Jurkat, Clone E6-1 (cell line): ENCODE data around the gene PDLIM5.
"Not testable (repeated sequence)": the region's sequence is repeated elsewhere in the genome, so short reads cannot be mapped to it uniquely, and the experiment has no call there.

Source experiments
- DNase-seq: peaks from one replicate; pipeline ENCODE4 v3.0.0-alpha.2; 2011; ENCODE audit warnings: low read depth, low spot score
- H3K4me3 ChIP-seq: 2 replicates; pipeline ENCODE4 v1.5.1; 2011; ENCODE audit warnings: mild to moderate bottlenecking, low read length, control low read depth, moderate library complexity

PDLIM5 gene

GRCh38 chr4:94455081-94455480 is 3.3 kb downstream of the PDLIM5 start:
- H3K4me3 ChIP-seq = no peak overlapping the region
- DNase-seq = no peak

- DNase-seq = no peak
- H3K4me3 ChIP-seq = no peak overlapping the region
Measured at GRCh38 chr4:94457692-94458106, 6.0 kb downstream of the PDLIM5 start.

- H3K4me3 ChIP-seq = no peak overlapping the region
Measured at GRCh38 chr4:94458682-94459081, 6.9 kb downstream of the PDLIM5 start.

GRCh38 chr4:94459462-94460161 is 7.9 kb downstream of the PDLIM5 start:
- no peak for DNase-seq
- H3K4me3 ChIP-seq = no peak overlapping the region

More at GRCh38 chr4:94458682-94459081, 6.9 kb downstream of the PDLIM5 start:
- DNase-seq = no peak

GRCh38 chr4:94461506-94461905 is 9.8 kb downstream of the PDLIM5 start:
- no peak overlapping the region for H3K4me3 ChIP-seq
- DNase-seq = no peak

GRCh38 chr4:94462572-94462971 is 10.8 kb downstream of the PDLIM5 start:
- DNase-seq = no peak
- no peak overlapping the region for H3K4me3 ChIP-seq

GRCh38 chr4:94463771-94464170 is 12.0 kb downstream of the PDLIM5 start:
- no peak for DNase-seq
- H3K4me3 ChIP-seq = no peak overlapping the region

- DNase-seq = no peak
- no peak overlapping the region for H3K4me3 ChIP-seq
Measured at GRCh38 chr4:94466371-94466770, 14.6 kb downstream of the PDLIM5 start.

GRCh38 chr4:94466923-94467322 is 15.2 kb downstream of the PDLIM5 start:
- DNase-seq = no peak

GRCh38 chr4:94468093-94468769 is 16.5 kb downstream of the PDLIM5 start:
- DNase-seq = no peak
- H3K4me3 ChIP-seq = no peak overlapping the region

More at GRCh38 chr4:94466923-94467322, 15.2 kb downstream of the PDLIM5 start:
- no peak overlapping the region for H3K4me3 ChIP-seq

GRCh38 chr4:94469221-94469784 is 17.6 kb downstream of the PDLIM5 start:
- DNase-seq = no peak

GRCh38 chr4:94470132-94470531 is 18.4 kb downstream of the PDLIM5 start:
- no peak overlapping the region for H3K4me3 ChIP-seq
- no peak for DNase-seq

More at GRCh38 chr4:94469221-94469784, 17.6 kb downstream of the PDLIM5 start:
- H3K4me3 ChIP-seq = no peak overlapping the region

- DNase-seq = not testable (repeated sequence)
Measured at GRCh38 chr4:94470782-94471181, 19.0 kb downstream of the PDLIM5 start.

GRCh38 chr4:94472056-94472826 is 20.5 kb downstream of the PDLIM5 start:
- no peak overlapping the region for H3K4me3 ChIP-seq
- no peak for DNase-seq

More at GRCh38 chr4:94470782-94471181, 19.0 kb downstream of the PDLIM5 start:
- H3K4me3 ChIP-seq = not testable (repeated sequence)

GRCh38 chr4:94475050-94475449 is 23.3 kb downstream of the PDLIM5 start:
- no peak for DNase-seq
- no peak overlapping the region for H3K4me3 ChIP-seq

GRCh38 chr4:94475794-94476193 is 24.1 kb downstream of the PDLIM5 start:
- no peak for DNase-seq
- no peak overlapping the region for H3K4me3 ChIP-seq

- H3K4me3 ChIP-seq = no peak overlapping the region
- DNase-seq = no peak
Measured at GRCh38 chr4:94477227-94477626, 25.5 kb downstream of the PDLIM5 start.

GRCh38 chr4:94478805-94479204 is 27.1 kb downstream of the PDLIM5 start:
- not testable (repeated sequence) for DNase-seq, H3K4me3 ChIP-seq

- no peak for DNase-seq
- no peak overlapping the region for H3K4me3 ChIP-seq
Measured at GRCh38 chr4:94479358-94480141, 27.8 kb downstream of the PDLIM5 start.
